ENCODE measurements around the gene COPS7B. TPM values are rescaled to one million over a fixed set of nuclear protein-coding genes. Genes with fewer than 3 reads are reported as not detected.

COPS7B gene
- total RNA-seq, 1 experiment from 2014 or later = 57.1 TPM

GRCh38 chr2:231819447-231820042 is 33.3 kb downstream of the COPS7B start (continued):
- no peak for TF ChIP-seq ZNF281 (CRISPR knock-in tag; IDR thresholded peaks at IDR 0.05)
- no peak for TF ChIP-seq PRDM15 (CRISPR knock-in tag; IDR thresholded peaks at IDR 0.05)
- TF ChIP-seq TCF7 (CRISPR knock-in tag; IDR thresholded peaks at IDR 0.05; ENCODE audit: low read depth) = no peak
- no peak for TF ChIP-seq USF2 (CRISPR knock-in tag; IDR thresholded peaks at IDR 0.05)
- TF ChIP-seq ARID4B (CRISPR knock-in tag; IDR thresholded peaks at IDR 0.05; ENCODE audit: borderline replicate concordance) = no peak
- no peak for TF ChIP-seq CBFB (CRISPR knock-in tag; IDR thresholded peaks at IDR 0.05; ENCODE audit: low read depth)
- no peak for TF ChIP-seq ATF2 (CRISPR knock-in tag; IDR thresholded peaks at IDR 0.05; ENCODE audit: borderline replicate concordance, low read depth)
- TF ChIP-seq RORB (CRISPR knock-in tag; IDR thresholded peaks at IDR 0.05) = no peak

GRCh38 chr2:231820786-231821303 is 34.6 kb downstream of the COPS7B start:
- DNase-seq (ENCODE audit: low spot score) (no peak), ATAC-seq (0 out of 2 replicates have a peak, but pooled peaks have one; percentile 18)
- ChIA-PET POLR2A (interaction anchor here (0.5 kb wide), 1 partner anchor 9 kb away, joined by 3 read pairs; no protein-coding TSS in a partner anchor), CTCF (no interaction called here)
- Mint-ChIP-seq H3K4me3 (no peak overlapping the region), H3K4me1 (no peaks in the 10 kb centered on the region), H3K36me3 (peaks cover 5% of the 10 kb centered on the region; the same call in 1 of the 2 replicates), H3K27ac (no peak overlapping the region), H3K27me3 (ENCODE audit: low read depth) (peaks cover 2% of the 10 kb centered on the region; the same call in 1 of the 2 replicates), H3K9me3 (peaks cover 21% of the 10 kb centered on the region)
- TF ChIP-seq HMGA2 (CRISPR knock-in tag; IDR thresholded peaks at IDR 0.05) (no peak), GABPB1 (CRISPR knock-in tag; IDR thresholded peaks at IDR 0.05) (no peak), ZSCAN18 (CRISPR knock-in tag; IDR thresholded peaks at IDR 0.05) (no peak), USF1 (CRISPR knock-in tag; IDR thresholded peaks at IDR 0.05) (no peak), ATF6 (CRISPR knock-in tag; IDR thresholded peaks at IDR 0.05) (no peak), ZNF281 (CRISPR knock-in tag; IDR thresholded peaks at IDR 0.05) (no peak)

Measured in WTC11 (cell line).